KMS-11 (cell line): ENCODE measurements around the gene PDHA2.
"Not testable (repeated sequence)": the region's sequence is repeated elsewhere in the genome, so short reads cannot be mapped to it uniquely, and the experiment has no call there.

ENCODE experiments used
- H2AFZ ChIP-seq: fragments of 200-600 bp; sonication (generic); 2 replicates; pipeline ENCODE4 v1.6.1; 2016; ENCODE audit warnings: antibody characterized with exemption, mixed run types, low read depth
- H3K27ac ChIP-seq: fragments of 200-600 bp; sonication (generic); 2 replicates; pipeline ENCODE4 v1.6.1; 2016; ENCODE audit warnings: mild to moderate bottlenecking, mixed run types
- H3K27me3 ChIP-seq: fragments of 200-600 bp; sonication (generic); 2 replicates; pipeline ENCODE4 v1.6.1; 2017; ENCODE audit warnings: mild to moderate bottlenecking, low read depth, mixed run types, moderate library complexity; ENCODE audit not compliant: insufficient read depth
- H3K36me3 ChIP-seq: fragments of 200-600 bp; sonication (generic); 2 replicates; pipeline ENCODE4 v1.6.1; 2017; ENCODE audit warnings: mild to moderate bottlenecking, mixed run types; ENCODE audit not compliant: insufficient read depth
- H3K4me1 ChIP-seq: fragments of 200-600 bp; sonication (generic); 2 replicates; pipeline ENCODE4 v1.6.1; 2016; ENCODE audit warnings: mild to moderate bottlenecking, low read depth, mixed run types; ENCODE audit not compliant: poor library complexity, severe bottlenecking
- H3K4me2 ChIP-seq: fragments of 200-600 bp; sonication (generic); 2 replicates; pipeline ENCODE4 v1.7.0; 2016; ENCODE audit warnings: mild to moderate bottlenecking, mixed run types
- H3K4me3 ChIP-seq: fragments of 200-600 bp; sonication (generic); IDR thresholded peaks from 2 replicates; pipeline ENCODE4 v1.6.1; 2017; ENCODE audit warnings: low read depth, low read length, mixed read lengths; ENCODE audit not compliant: insufficient read depth
- H3K79me2 ChIP-seq: fragments of 200-600 bp; sonication (generic); 2 replicates; pipeline ENCODE4 v1.6.1; 2016; ENCODE audit warnings: low read depth, mixed run types; ENCODE audit not compliant: insufficient read depth
- H3K9ac ChIP-seq: fragments of 200-600 bp; sonication (generic); 2 replicates; pipeline ENCODE4 v1.6.1; 2016; ENCODE audit warnings: mild to moderate bottlenecking, mixed run types
- H4K20me1 ChIP-seq: fragments of 200-600 bp; sonication (generic); 2 replicates; pipeline ENCODE4 v1.6.1; 2016; ENCODE audit warnings: mild to moderate bottlenecking, mixed run types; ENCODE audit not compliant: insufficient read depth
- CTCF ChIP-seq: fragments of 200-600 bp; sonication (generic); conservative IDR thresholded peaks from 2 replicates; pipeline ENCODE4 v1.6.1; 2017; ENCODE audit warnings: low read depth, mild to moderate bottlenecking, antibody characterized with exemption, low read length, moderate library complexity, mixed read lengths

Gene PDHA2

GRCh38 chr4:95857761-95858160 lies 17.9 kb downstream of the PDHA2 start:
- Histone ChIP-seq H3K4me3 (no peak overlapping the region), H3K36me3 (no peaks in the 10 kb centered on the region), H3K27me3 (no peaks in the 10 kb centered on the region), H3K27ac (no peak overlapping the region), H3K79me2 (no peaks in the 10 kb centered on the region), H2AFZ (no peak overlapping the region), H3K4me2 (no peak overlapping the region), H4K20me1 (no peaks in the 10 kb centered on the region), H3K9ac (no peak overlapping the region), H3K4me1 (no peaks in the 10 kb centered on the region)
- TF ChIP-seq CTCF = no peak

- H3K27me3 ChIP-seq = no peaks in the 10 kb centered on the region
- no peaks in the 10 kb centered on the region for H3K4me1 ChIP-seq
- no peaks in the 10 kb centered on the region for H3K36me3 ChIP-seq
- H3K4me3 ChIP-seq = no peak overlapping the region
- no peak overlapping the region for H3K4me2 ChIP-seq
- no peak overlapping the region for H2AFZ ChIP-seq
- H4K20me1 ChIP-seq = no peaks in the 10 kb centered on the region
- no peak for TF ChIP-seq CTCF
- H3K79me2 ChIP-seq = no peaks in the 10 kb centered on the region
- H3K27ac ChIP-seq = no peak overlapping the region
- no peak overlapping the region for H3K9ac ChIP-seq
Measured at GRCh38 chr4:95867919-95868318, 28.0 kb downstream of the PDHA2 start.

GRCh38 chr4:95869414-95869813 lies 29.5 kb downstream of the PDHA2 start:
- H3K27ac ChIP-seq, H3K27me3 ChIP-seq, H4K20me1 ChIP-seq, H3K79me2 ChIP-seq, H3K9ac ChIP-seq, H2AFZ ChIP-seq, H3K36me3 ChIP-seq, H3K4me3 ChIP-seq, H3K4me1 ChIP-seq, H3K4me2 ChIP-seq: not testable (repeated sequence)

- no peak overlapping the region for H3K9ac ChIP-seq
- H4K20me1 ChIP-seq = no peaks in the 10 kb centered on the region
- H3K4me1 ChIP-seq = no peaks in the 10 kb centered on the region
- H2AFZ ChIP-seq = no peak overlapping the region
- no peak for TF ChIP-seq CTCF
- H3K4me2 ChIP-seq = no peak overlapping the region
- H3K27ac ChIP-seq = no peak overlapping the region
- no peak overlapping the region for H3K4me3 ChIP-seq
- H3K36me3 ChIP-seq = no peaks in the 10 kb centered on the region
- no peaks in the 10 kb centered on the region for H3K79me2 ChIP-seq
- no peaks in the 10 kb centered on the region for H3K27me3 ChIP-seq
Measured at GRCh38 chr4:95869961-95870500, 30.1 kb downstream of the PDHA2 start.

- H3K9ac ChIP-seq = no peak overlapping the region
- H4K20me1 ChIP-seq = no peaks in the 10 kb centered on the region
- H3K36me3 ChIP-seq = no peaks in the 10 kb centered on the region
- no peak overlapping the region for H3K4me2 ChIP-seq
- no peak overlapping the region for H2AFZ ChIP-seq
- no peaks in the 10 kb centered on the region for H3K79me2 ChIP-seq
- TF ChIP-seq CTCF = no peak
- no peaks in the 10 kb centered on the region for H3K27me3 ChIP-seq
- H3K27ac ChIP-seq = no peak overlapping the region
- no peaks in the 10 kb centered on the region for H3K4me1 ChIP-seq
- H3K4me3 ChIP-seq = no peak overlapping the region
Measured at GRCh38 chr4:95877636-95878035, 37.7 kb downstream of the PDHA2 start.
